ENCODE measurements around the gene SLC2A4. TPM values are rescaled to one million over a fixed set of nuclear protein-coding genes. Genes with fewer than 3 reads are reported as not detected.

The SLC2A4 gene
- total and polyA plus RNA-seq, 2 donors from 2014 or later: 2.8 to 4.2 TPM

- no peak for TF ChIP-seq CTCF (IDR thresholded peaks at IDR 0.05; ENCODE audit: borderline replicate concordance, extremely low read depth, insufficient read depth)
- no peak overlapping the region for H3K9ac ChIP-seq (ENCODE audit: low read length in 3 of 3)
- H3K4me3 ChIP-seq (ENCODE audit: low read length in 3 of 3): no peak overlapping the region
- H3K9me3 ChIP-seq (ENCODE audit: control insufficient read depth in 2 of 3, insufficient read depth in 1 of 3, low read length in 3 of 3): no peaks in the 10 kb centered on the region
- H3K27ac ChIP-seq (ENCODE audit: low read depth in 2 of 2, low read length in 2 of 2): no peak overlapping the region
- no peak for FAIRE-seq
- DNase-seq: no peak
- intact Hi-C loops (cut with DNase I): no loop called here
- no peaks in the 10 kb centered on the region for H3K27me3 ChIP-seq (ENCODE audit: control insufficient read depth, insufficient read depth, low read length)
- no peaks in the 10 kb centered on the region for H3K36me3 ChIP-seq (ENCODE audit: control insufficient read depth in 2 of 3, insufficient read depth in 3 of 3, low read length in 3 of 3)
- peaks cover 0 to 14% (median 0%) of the 10 kb centered on the region in 3 donors for H3K4me1 ChIP-seq (ENCODE audit: control insufficient read depth in 2 of 3, insufficient read depth in 2 of 3, low read depth in 1 of 3, low read length in 3 of 3)
Measured at GRCh38 chr17:7279448-7279847, 2.1 kb upstream of the SLC2A4 start.

- peak; percentile 92 for TF ChIP-seq CTCF (IDR thresholded peaks at IDR 0.05; ENCODE audit: borderline replicate concordance, extremely low read depth, insufficient read depth)
- DNase-seq (peak; percentile 91 to 94 (median 91)), FAIRE-seq (no peak)
- Histone ChIP-seq H3K27ac (ENCODE audit: low read depth in 2 of 2, low read length in 2 of 2) (peak overlapping the region; percentile 90 to 94), H3K27me3 (ENCODE audit: control insufficient read depth, insufficient read depth, low read length) (no peaks in the 10 kb centered on the region), H3K4me3 (ENCODE audit: low read length in 3 of 3) (peak overlapping the region; percentile 17 to 46 (median 35)), H3K36me3 (ENCODE audit: control insufficient read depth in 2 of 3, insufficient read depth in 3 of 3, low read length in 3 of 3) (no peaks in the 10 kb centered on the region), H3K4me1 (ENCODE audit: control insufficient read depth in 2 of 3, insufficient read depth in 2 of 3, low read depth in 1 of 3, low read length in 3 of 3) (peaks cover 0 to 14% (median 0%) of the 10 kb centered on the region in 3 donors), H3K9ac (ENCODE audit: low read length in 3 of 3) (peak overlapping the region in 2 of 3 donors; percentile 52 to 84), H3K9me3 (ENCODE audit: control insufficient read depth in 2 of 3, insufficient read depth in 1 of 3, low read length in 3 of 3) (no peaks in the 10 kb centered on the region)
- intact Hi-C loops (cut with DNase I): no loop called here
Measured at GRCh38 chr17:7280519-7281073, 922 bp upstream of the SLC2A4 start.

DNA sequence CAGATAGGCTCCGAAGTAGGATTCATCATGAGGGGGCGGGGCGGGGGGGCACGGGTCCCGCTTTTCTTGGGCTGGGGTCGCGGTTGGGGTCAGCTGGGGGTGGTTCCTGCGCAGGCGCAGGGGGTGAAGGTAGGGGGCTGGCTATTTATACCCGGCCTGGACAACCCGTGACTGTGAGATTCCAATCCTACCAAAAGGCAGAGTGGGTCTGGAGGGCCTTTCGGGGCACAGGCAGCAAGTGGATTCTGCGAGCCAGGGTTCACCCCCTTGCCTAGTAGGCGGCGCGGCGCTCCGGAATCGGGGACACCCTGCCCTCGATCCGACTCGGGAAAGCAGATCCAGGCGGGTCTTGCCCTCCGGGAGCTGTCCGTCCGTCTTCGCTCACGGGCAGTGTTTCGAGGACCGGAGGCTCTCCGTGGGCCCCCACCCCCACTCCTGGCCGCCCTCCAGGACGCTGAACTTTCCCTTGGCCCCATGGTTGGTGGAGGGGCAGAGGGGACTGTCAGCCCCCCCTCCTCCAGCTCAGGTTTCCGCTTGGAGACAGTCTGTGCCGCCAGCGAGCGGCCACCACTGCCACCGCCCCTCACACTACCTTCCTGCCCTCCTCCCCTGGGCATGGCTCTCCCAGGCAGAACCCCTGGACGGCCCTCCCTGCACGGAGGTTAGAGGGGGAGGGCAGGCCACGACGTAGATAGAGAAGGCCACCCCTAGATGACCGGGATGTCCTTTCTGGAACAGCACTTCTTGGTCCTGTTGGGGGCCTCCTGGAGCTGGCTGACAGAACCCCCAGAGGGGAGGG lies 634 bp downstream of the SLC2A4 start:
- intact Hi-C loops (cut with DNase I): no loop called here
- Histone ChIP-seq H3K27me3 (ENCODE audit: control insufficient read depth, insufficient read depth, low read length) (no peaks in the 10 kb centered on the region), H3K36me3 (ENCODE audit: control insufficient read depth in 2 of 3, insufficient read depth in 3 of 3, low read length in 3 of 3) (no peaks in the 10 kb centered on the region), H3K4me3 (ENCODE audit: low read length in 3 of 3) (peak overlapping the region in 2 of 3 donors; percentile 30 to 46), H3K9ac (ENCODE audit: low read length in 3 of 3) (peak overlapping the region in 2 of 3 donors; percentile 24 to 46), H3K27ac (ENCODE audit: low read depth in 2 of 2, low read length in 2 of 2) (no peak overlapping the region), H3K9me3 (ENCODE audit: control insufficient read depth in 2 of 3, insufficient read depth in 1 of 3, low read length in 3 of 3) (no peaks in the 10 kb centered on the region), H3K4me1 (ENCODE audit: control insufficient read depth in 2 of 3, insufficient read depth in 2 of 3, low read depth in 1 of 3, low read length in 3 of 3) (peaks cover 0 to 14% (median 0%) of the 10 kb centered on the region in 3 donors)
- TF ChIP-seq CTCF (IDR thresholded peaks at IDR 0.05; ENCODE audit: borderline replicate concordance, extremely low read depth, insufficient read depth): no peak
- DNase-seq (peak; percentile 59 to 87 (median 77)), FAIRE-seq (no peak)

Data from kidney (tissue), 14 donors.